ENCODE data around the gene ODAM. TPM values are rescaled to one million over a fixed set of nuclear protein-coding genes. Genes with fewer than 3 reads are reported as not detected.

Gene ODAM
- not detected in 2 replicates for total RNA-seq (2014; rRNA removed; shearing (Covaris generic))
- not detected in 2 replicates for polyA plus RNA-seq (2016; fragmentation: Nextera tagmentation; extraction: Ambion mirVana)

- Histone ChIP-seq H3F3A (ENCODE audit: insufficient read depth) (no peaks in the 10 kb centered on the region), H3K9me3 (ENCODE audit: low read depth) (no peaks in the 10 kb centered on the region), H3K27me3 (replicated peaks; ENCODE audit: insufficient read depth) (no peaks in the 10 kb centered on the region), H3K27ac (no peak within 1 kb of the TSS), H3K4me2 (ENCODE audit: unreplicated experiment) (no peak within 1 kb of the TSS), H3K9me2 (ENCODE audit: insufficient read depth) (no peaks in the 10 kb centered on the region), H3K9ac (no peak within 1 kb of the TSS), H3K4me1 (ENCODE audit: insufficient read depth) (no peaks in the 10 kb centered on the region), H3K4me3 (no peak within 1 kb of the TSS), H2AFZ (no peak within 1 kb of the TSS), H3K36me3 (ENCODE audit: low read depth) (no peaks in the 10 kb centered on the region), H4K20me1 (ENCODE audit: insufficient read depth) (no peaks in the 10 kb centered on the region), H3K79me2 (ENCODE audit: insufficient read depth) (no peaks in the 10 kb centered on the region)
- 34 to 35% methylated on average over 1 of the region's 1 CpG for WGBS, 2 experiments (ENCODE audit: low coverage in 1 of 2, low lambda C conversion rate in 2 of 2, missing lambda C conversion rate in 2 of 2)
- in situ Hi-C loops (cut with MboI) = loop anchor here (25.0 kb wide), 1 partner anchor 508 kb away; no protein-coding TSS in a partner anchor
- TF ChIP-seq EZH2 (IDR thresholded peaks at IDR 0.05; ENCODE audit: insufficient read depth, poor library complexity, severe bottlenecking) (no peak), EZH2phosphoT487 (IDR thresholded peaks at IDR 0.05; ENCODE audit: insufficient read depth, low read depth) (no peak)
- no peak for DNase-seq
Observed at GRCh38 chr4:70195425-70195824, at the start of gene ODAM. TSS of gene ODAM (plus strand) at chr4:70195725. CDS start at chr4:70196544, 819 bp downstream.

GRCh38 chr4:70151271-70151670 is 44.3 kb upstream of the ODAM start:
- Histone ChIP-seq H3K9me2 (ENCODE audit: insufficient read depth) (0 out of 2 replicates have a peak, but pooled peaks cover 3% of the 10 kb centered on the region), H3K79me2 (ENCODE audit: insufficient read depth) (no peaks in the 10 kb centered on the region), H3K27ac (no peak overlapping the region), H3K27me3 (replicated peaks; ENCODE audit: insufficient read depth) (no peaks in the 10 kb centered on the region), H3F3A (ENCODE audit: insufficient read depth) (no peaks in the 10 kb centered on the region), H3K4me1 (ENCODE audit: insufficient read depth) (no peaks in the 10 kb centered on the region), H3K9me3 (ENCODE audit: low read depth) (no peaks in the 10 kb centered on the region), H4K20me1 (ENCODE audit: insufficient read depth) (no peaks in the 10 kb centered on the region), H3K4me3 (no peak overlapping the region), H3K4me2 (ENCODE audit: unreplicated experiment) (no peak overlapping the region), H2AFZ (no peak overlapping the region), H3K9ac (no peak overlapping the region), H3K36me3 (ENCODE audit: low read depth) (no peaks in the 10 kb centered on the region)
- WGBS, 2 experiments (ENCODE audit: low coverage in 1 of 2, low lambda C conversion rate in 2 of 2, missing lambda C conversion rate in 2 of 2) = 27 to 33% methylated on average over 3 of the region's 3 CpGs
- DNase-seq = no peak
- TF ChIP-seq EZH2phosphoT487 (IDR thresholded peaks at IDR 0.05; ENCODE audit: insufficient read depth, low read depth) (no peak), EZH2 (IDR thresholded peaks at IDR 0.05; ENCODE audit: insufficient read depth, poor library complexity, severe bottlenecking) (no peak)
- in situ Hi-C loops (cut with MboI) = no loop called here

- H3K9me2 ChIP-seq (ENCODE audit: insufficient read depth) = 0 out of 2 replicates have a peak, but pooled peaks cover 3% of the 10 kb centered on the region
- H3K79me2 ChIP-seq (ENCODE audit: insufficient read depth) = no peaks in the 10 kb centered on the region
- no peaks in the 10 kb centered on the region for H4K20me1 ChIP-seq (ENCODE audit: insufficient read depth)
- no peak for TF ChIP-seq EZH2 (IDR thresholded peaks at IDR 0.05; ENCODE audit: insufficient read depth, poor library complexity, severe bottlenecking)
- no peak for TF ChIP-seq EZH2phosphoT487 (IDR thresholded peaks at IDR 0.05; ENCODE audit: insufficient read depth, low read depth)
- in situ Hi-C loops (cut with MboI) = no loop called here
- H3K27ac ChIP-seq = no peak overlapping the region
- H3K4me1 ChIP-seq (ENCODE audit: insufficient read depth) = no peaks in the 10 kb centered on the region
- no peak overlapping the region for H3K4me2 ChIP-seq (ENCODE audit: unreplicated experiment)
- no peaks in the 10 kb centered on the region for H3K9me3 ChIP-seq (ENCODE audit: low read depth)
- H2AFZ ChIP-seq = no peak overlapping the region
- DNase-seq = no peak
- H3K36me3 ChIP-seq (ENCODE audit: low read depth) = no peaks in the 10 kb centered on the region
- H3K4me3 ChIP-seq = no peak overlapping the region
- WGBS, 2 experiments (ENCODE audit: low coverage in 1 of 2, low lambda C conversion rate in 2 of 2, missing lambda C conversion rate in 2 of 2) = 47 to 52% methylated on average over 2 of the region's 2 CpGs
- H3K27me3 ChIP-seq (replicated peaks; ENCODE audit: insufficient read depth) = no peaks in the 10 kb centered on the region
- H3F3A ChIP-seq (ENCODE audit: insufficient read depth) = no peaks in the 10 kb centered on the region
- no peak overlapping the region for H3K9ac ChIP-seq
Observed at GRCh38 chr4:70152088-70152487, 43.4 kb upstream of the ODAM start.

- H4K20me1 ChIP-seq (ENCODE audit: insufficient read depth) = no peaks in the 10 kb centered on the region
- no peaks in the 10 kb centered on the region for H3K9me2 ChIP-seq (ENCODE audit: insufficient read depth)
- 49 to 50% methylated on average over 3 of the region's 3 CpGs for WGBS, 2 experiments (ENCODE audit: low coverage in 1 of 2, low lambda C conversion rate in 2 of 2, missing lambda C conversion rate in 2 of 2)
- no peak within 1 kb of the TSS for H3K4me3 ChIP-seq
- no peak within 1 kb of the TSS for H3K9ac ChIP-seq
- H3F3A ChIP-seq (ENCODE audit: insufficient read depth) = no peaks in the 10 kb centered on the region
- H3K27ac ChIP-seq = no peak within 1 kb of the TSS
- no peaks in the 10 kb centered on the region for H3K36me3 ChIP-seq (ENCODE audit: low read depth)
- no peaks in the 10 kb centered on the region for H3K27me3 ChIP-seq (replicated peaks; ENCODE audit: insufficient read depth)
- in situ Hi-C loops (cut with MboI) = no loop called here
- H3K4me1 ChIP-seq (ENCODE audit: insufficient read depth) = no peaks in the 10 kb centered on the region
- TF ChIP-seq EZH2phosphoT487 (IDR thresholded peaks at IDR 0.05; ENCODE audit: insufficient read depth, low read depth) = no peak
- no peak for TF ChIP-seq EZH2 (IDR thresholded peaks at IDR 0.05; ENCODE audit: insufficient read depth, poor library complexity, severe bottlenecking)
- DNase-seq = no peak
- no peak within 1 kb of the TSS for H3K4me2 ChIP-seq (ENCODE audit: unreplicated experiment)
- no peaks in the 10 kb centered on the region for H3K79me2 ChIP-seq (ENCODE audit: insufficient read depth)
- H3K9me3 ChIP-seq (ENCODE audit: low read depth) = no peaks in the 10 kb centered on the region
- no peak within 1 kb of the TSS for H2AFZ ChIP-seq
Observed at GRCh38 chr4:70153937-70154336, 41.6 kb upstream of the ODAM start, which contains the start of gene PRR27. TSS of gene PRR27 (plus strand) at chr4:70154237. CDS start at chr4:70154376, 139 bp downstream.

Measured in GM23248 (cell line).